Measurements from ENCODE around the gene TOM1.
A peak's percentile ranks its signal among the peaks of the same experiment; 100 is the strongest.

Gene TOM1

GRCh38 chr22:35313311-35314121 is 13.8 kb downstream of the TOM1 start:
- H3K4me1 ChIP-seq (ENCODE audit: control insufficient read depth in 1 of 2, insufficient read depth in 1 of 2, low read depth in 1 of 2, low read length in 1 of 2), result peaks cover 8 to 9% of the 10 kb centered on the region in 2 experiments
- no peaks in the 10 kb centered on the region for H3K27me3 ChIP-seq
- H3K4me3 ChIP-seq (ENCODE audit: low read depth in 1 of 2, low read length in 1 of 2), result no peak overlapping the region
- H3K9me3 ChIP-seq, result no peaks in the 10 kb centered on the region
- no peak overlapping the region for H3K27ac ChIP-seq
- peaks cover 86% of the 10 kb centered on the region for H3K36me3 ChIP-seq
- no peak for TF ChIP-seq CTCF (IDR thresholded peaks at IDR 0.05)

- no peaks in the 10 kb centered on the region for H3K9me3 ChIP-seq
- no peaks in the 10 kb centered on the region for H3K27me3 ChIP-seq
- no peak overlapping the region for H3K27ac ChIP-seq
- peaks cover 0 to under 1% of the 10 kb centered on the region in 2 experiments for H3K4me1 ChIP-seq (ENCODE audit: control insufficient read depth in 1 of 2, insufficient read depth in 1 of 2, low read depth in 1 of 2, low read length in 1 of 2)
- no peak for TF ChIP-seq CTCF (IDR thresholded peaks at IDR 0.05)
- H3K36me3 ChIP-seq, result peaks cover 88% of the 10 kb centered on the region
- H3K4me3 ChIP-seq (ENCODE audit: low read depth in 1 of 2, low read length in 1 of 2), result no peak overlapping the region
These were observed 14.7 kb downstream of the TOM1 start for GRCh38 chr22:35314161-35314942.

GRCh38 chr22:35315141-35315854 is 15.6 kb downstream of the TOM1 start:
- Histone ChIP-seq H3K36me3 (peaks cover 90% of the 10 kb centered on the region), H3K27me3 (no peaks in the 10 kb centered on the region), H3K4me3 (ENCODE audit: low read depth in 1 of 2, low read length in 1 of 2) (no peak overlapping the region), H3K27ac (peak overlapping the region; percentile 35), H3K9me3 (no peaks in the 10 kb centered on the region), H3K4me1 (ENCODE audit: control insufficient read depth in 1 of 2, insufficient read depth in 1 of 2, low read depth in 1 of 2, low read length in 1 of 2) (no peaks in the 10 kb centered on the region)
- TF ChIP-seq CTCF (IDR thresholded peaks at IDR 0.05), result no peak

GRCh38 chr22:35315855-35316745 is 16.4 kb downstream of the TOM1 start:
- no peak for TF ChIP-seq CTCF (IDR thresholded peaks at IDR 0.05)
- Histone ChIP-seq H3K4me3 (ENCODE audit: low read depth in 1 of 2, low read length in 1 of 2) (no peak overlapping the region), H3K9me3 (no peaks in the 10 kb centered on the region), H3K36me3 (peaks cover 90% of the 10 kb centered on the region), H3K27ac (peak overlapping the region; percentile 35), H3K27me3 (no peaks in the 10 kb centered on the region), H3K4me1 (ENCODE audit: control insufficient read depth in 1 of 2, insufficient read depth in 1 of 2, low read depth in 1 of 2, low read length in 1 of 2) (no peaks in the 10 kb centered on the region)

- no peak overlapping the region for H3K4me3 ChIP-seq (ENCODE audit: low read depth in 1 of 2, low read length in 1 of 2)
- H3K27me3 ChIP-seq, result no peaks in the 10 kb centered on the region
These were observed 17.1 kb downstream of the TOM1 start for GRCh38 chr22:35316751-35317150.

More at GRCh38 chr22:35316751-35317150, 17.1 kb downstream of the TOM1 start:
- H3K27ac ChIP-seq, result peak overlapping the region; percentile 9
- no peaks in the 10 kb centered on the region for H3K4me1 ChIP-seq (ENCODE audit: control insufficient read depth in 1 of 2, insufficient read depth in 1 of 2, low read depth in 1 of 2, low read length in 1 of 2)
- no peak for TF ChIP-seq CTCF (IDR thresholded peaks at IDR 0.05)
- H3K9me3 ChIP-seq, result no peaks in the 10 kb centered on the region
- peaks cover 90% of the 10 kb centered on the region for H3K36me3 ChIP-seq

Data from neutrophil (primary cell).